Colonic mucosa (tissue), 4 donors: ENCODE data around the gene ZNF185. TPM values are rescaled to one million over a fixed set of nuclear protein-coding genes. Genes with fewer than 3 reads are reported as not detected.

Experiments used
- DNase-seq: peaks from one replicate; pipeline ENCODE4 v3.0.0-alpha.2; 2020
- H3K27ac ChIP-seq: fragments of 200-600 bp; one replicate; pipeline ENCODE4 v1.8.0; 2021
- H3K27me3 ChIP-seq: fragments of 200-600 bp; one replicate; pipeline ENCODE4 v1.8.0; 2021
- H3K36me3 ChIP-seq: fragments of 200-600 bp; one replicate; pipeline ENCODE4 v1.8.0; 2021
- H3K4me1 ChIP-seq: fragments of 200-600 bp; one replicate; pipeline ENCODE4 v1.8.0; 2021; ENCODE audit warnings: mild to moderate bottlenecking
- H3K4me3 ChIP-seq: fragments of 200-600 bp; one replicate; pipeline ENCODE4 v1.8.0; 2021
- H3K9ac ChIP-seq, 2 donors: one replicate each; pipeline ENCODE4 v1.7.0; 2013; ENCODE audit warnings: control low read depth in 2 of 2, low read depth in 2 of 2, low read length in 2 of 2
- H3K9me3 ChIP-seq: fragments of 200-600 bp; one replicate; pipeline ENCODE4 v1.8.0; 2021
- intact Hi-C: fragments of 100-400 bp; cut with DNase I; formaldehyde crosslinking; loops from one replicate; pipeline ENCODE4 v1.14.1; 2022
- total RNA-seq, 2 donors: library from RNA; stranded (reverse); fragmentation: NEBNext Ultra II Directional in 1 of 2; extraction: Animal tissue kit (Norgen Biotek cat#: 25700) in 1 of 2; gene quantifications; one replicate each; pipeline ENCODE4 v1.2.1, GENCODE V29; 2021
- TF ChIP-seq, protein P1 (sequence below): fragments of 200-600 bp; IDR thresholded peaks from one replicate; pipeline ENCODE4 v1.8.0; 2022; ENCODE audit warnings: antibody characterized with exemption, mild to moderate bottlenecking
- donor health status: healthy.
- donor health status: DM: no; HTN: no; CAD: no.
- donor health status: DM: no; HTN: no; CAD: no.

Gene ZNF185
- total RNA-seq, 2 donors from 2014 or later = 3.6 to 4.5 TPM

DNA sequence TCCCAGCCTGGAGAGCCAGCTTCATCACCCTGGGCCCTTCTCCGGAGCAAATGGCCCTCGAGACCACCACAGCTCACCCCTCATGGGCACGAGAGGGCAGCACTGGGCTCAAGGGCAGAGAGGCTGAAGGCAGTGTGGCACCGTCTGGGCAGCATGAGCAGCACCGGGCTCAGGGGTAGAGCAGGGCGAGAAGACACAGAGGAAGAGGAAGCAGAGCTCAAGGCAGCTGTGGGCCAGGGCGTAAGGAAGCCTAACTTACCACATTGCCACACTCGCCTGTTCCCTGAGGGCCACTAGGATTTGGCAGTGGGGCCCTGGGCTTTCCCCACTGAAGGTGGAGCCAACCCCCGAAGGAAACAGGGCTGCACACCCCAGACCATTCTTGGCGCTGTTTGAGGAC lies 15.5 kb downstream of the ZNF185 start:
- intact Hi-C loops = no loop called here

DNA sequence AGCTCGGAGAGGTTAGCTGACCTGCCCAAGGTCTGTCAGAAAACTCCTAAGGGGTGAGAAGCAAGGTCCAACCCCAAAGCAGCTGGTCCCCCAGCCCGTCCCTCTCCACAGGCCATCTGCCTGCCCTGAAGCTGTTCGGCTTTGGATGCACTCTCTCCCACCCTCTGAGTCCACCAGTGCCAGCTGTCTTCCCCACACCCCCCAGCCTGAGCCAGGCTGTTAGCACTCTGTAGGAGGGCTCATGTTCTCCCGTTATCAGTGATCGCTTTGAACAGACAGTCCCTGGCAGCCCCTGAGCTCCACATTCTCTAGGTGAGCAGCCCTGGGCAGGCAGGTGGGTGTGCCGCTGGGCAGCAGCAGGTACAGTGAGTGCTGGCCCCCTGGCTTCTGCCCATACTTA lies 16.0 kb downstream of the ZNF185 start:
- intact Hi-C loops = no loop called here
- DNase-seq = no peak
- Histone ChIP-seq H3K9me3 (no peaks in the 10 kb centered on the region), H3K27ac (no peak overlapping the region), H3K4me3 (no peak overlapping the region), H3K27me3 (no peaks in the 10 kb centered on the region), H3K36me3 (no peaks in the 10 kb centered on the region), H3K4me1 (no peaks in the 10 kb centered on the region), H3K9ac (no peak overlapping the region)
- TF ChIP-seq, protein P1, sequence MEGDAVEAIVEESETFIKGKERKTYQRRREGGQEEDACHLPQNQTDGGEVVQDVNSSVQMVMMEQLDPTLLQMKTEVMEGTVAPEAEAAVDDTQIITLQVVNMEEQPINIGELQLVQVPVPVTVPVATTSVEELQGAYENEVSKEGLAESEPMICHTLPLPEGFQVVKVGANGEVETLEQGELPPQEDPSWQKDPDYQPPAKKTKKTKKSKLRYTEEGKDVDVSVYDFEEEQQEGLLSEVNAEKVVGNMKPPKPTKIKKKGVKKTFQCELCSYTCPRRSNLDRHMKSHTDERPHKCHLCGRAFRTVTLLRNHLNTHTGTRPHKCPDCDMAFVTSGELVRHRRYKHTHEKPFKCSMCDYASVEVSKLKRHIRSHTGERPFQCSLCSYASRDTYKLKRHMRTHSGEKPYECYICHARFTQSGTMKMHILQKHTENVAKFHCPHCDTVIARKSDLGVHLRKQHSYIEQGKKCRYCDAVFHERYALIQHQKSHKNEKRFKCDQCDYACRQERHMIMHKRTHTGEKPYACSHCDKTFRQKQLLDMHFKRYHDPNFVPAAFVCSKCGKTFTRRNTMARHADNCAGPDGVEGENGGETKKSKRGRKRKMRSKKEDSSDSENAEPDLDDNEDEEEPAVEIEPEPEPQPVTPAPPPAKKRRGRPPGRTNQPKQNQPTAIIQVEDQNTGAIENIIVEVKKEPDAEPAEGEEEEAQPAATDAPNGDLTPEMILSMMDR = no peak

More for the DNA sequence above, 15.5 kb downstream of the ZNF185 start:
- Histone ChIP-seq H3K27ac (no peak overlapping the region), H3K27me3 (no peaks in the 10 kb centered on the region), H3K9me3 (no peaks in the 10 kb centered on the region), H3K4me1 (no peaks in the 10 kb centered on the region), H3K4me3 (no peak overlapping the region), H3K36me3 (no peaks in the 10 kb centered on the region), H3K9ac (no peak overlapping the region)
- no peak for DNase-seq
- TF ChIP-seq, protein P1 = no peak

DNA sequence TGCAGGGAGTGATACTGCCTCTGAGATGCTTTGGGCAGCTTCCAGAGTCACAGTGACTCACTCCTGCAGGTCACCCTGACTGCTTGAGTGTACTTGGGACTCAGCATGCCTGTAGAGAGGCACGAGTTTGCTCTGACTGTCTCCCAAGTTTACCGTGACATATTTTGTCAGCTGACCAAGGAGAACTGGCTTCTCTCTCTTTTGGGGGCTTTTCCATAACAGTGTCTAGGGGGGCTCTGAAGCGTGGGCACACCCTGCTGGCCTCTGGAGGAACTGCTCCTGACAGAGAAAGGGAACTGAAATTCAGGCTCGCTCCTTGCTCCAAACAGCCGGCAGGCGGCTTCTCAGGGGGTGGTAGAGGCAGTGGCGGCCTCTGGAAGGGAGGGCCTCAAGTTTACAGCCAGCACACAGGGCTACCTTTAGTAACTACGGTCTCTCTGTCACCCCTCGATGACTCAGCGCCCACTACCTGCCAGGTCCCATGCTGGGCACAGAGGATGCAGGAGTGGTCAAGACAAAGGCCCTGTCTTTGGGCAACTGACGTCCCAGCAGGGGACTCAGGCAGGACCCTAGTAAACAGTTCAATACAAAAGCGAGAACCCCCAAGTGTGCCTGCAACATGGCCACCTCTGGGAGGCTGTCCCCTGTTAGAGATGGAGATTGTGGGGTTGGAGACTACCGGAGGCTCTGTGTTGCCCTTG lies 17.8 kb downstream of the ZNF185 start:
- H3K27ac ChIP-seq = no peak overlapping the region
- TF ChIP-seq, protein P1 = peak; percentile 40
- no peak overlapping the region for H3K4me3 ChIP-seq
- intact Hi-C loops = loop anchor here (5.0 kb wide), 1 partner anchor 48 kb away; no protein-coding TSS in a partner anchor
- no peak for DNase-seq
- H3K9me3 ChIP-seq = no peaks in the 10 kb centered on the region
- no peaks in the 10 kb centered on the region for H3K27me3 ChIP-seq
- no peaks in the 10 kb centered on the region for H3K36me3 ChIP-seq
- no peak overlapping the region for H3K9ac ChIP-seq
- no peaks in the 10 kb centered on the region for H3K4me1 ChIP-seq

DNA sequence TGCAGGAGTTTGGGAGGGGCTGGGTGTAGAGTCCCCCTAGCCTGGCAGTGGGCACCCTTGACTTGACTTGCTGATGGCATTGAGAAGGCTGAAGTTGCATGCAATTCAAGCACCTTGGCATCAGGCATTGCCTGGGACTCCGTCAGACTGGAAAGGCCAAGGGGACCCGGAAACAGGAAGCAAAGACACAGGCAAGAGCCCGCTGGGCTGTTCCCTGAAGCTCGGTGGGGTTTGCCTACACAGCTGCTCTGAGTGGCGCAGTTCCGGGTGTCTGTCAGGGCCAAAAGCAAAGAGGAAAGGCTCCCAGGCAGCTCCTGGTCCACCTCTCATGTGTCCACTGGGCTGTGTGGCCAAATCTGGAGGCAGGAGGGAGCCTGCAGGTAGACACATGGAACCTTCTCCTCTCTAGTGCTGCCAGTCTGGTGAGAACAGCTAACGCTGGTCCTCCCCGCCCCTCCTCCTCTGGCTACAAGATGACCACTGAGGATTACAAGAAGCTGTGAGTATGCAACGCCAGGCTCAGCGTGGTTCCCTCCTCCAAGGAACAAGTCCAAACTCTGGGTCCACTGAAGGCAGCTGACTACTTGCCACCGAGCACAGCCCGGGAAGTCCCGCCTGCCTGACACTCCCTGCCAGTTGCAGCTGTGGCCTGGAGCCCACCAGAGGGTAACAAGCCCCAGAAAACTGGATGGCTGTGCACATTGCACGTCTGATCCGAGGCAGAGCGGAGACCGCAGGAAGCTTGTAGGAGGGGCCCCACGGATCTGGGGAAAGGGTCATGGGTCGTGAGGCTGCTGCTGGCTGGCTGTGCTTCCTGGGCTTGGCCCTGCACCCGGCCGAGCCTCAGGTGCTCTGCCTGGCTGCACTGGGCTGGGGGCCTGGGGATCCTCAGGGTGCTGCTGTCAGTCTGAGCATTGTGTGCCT lies 20.1 kb downstream of the ZNF185 start:
- DNase-seq = no peak
- Histone ChIP-seq H3K36me3 (no peaks in the 10 kb centered on the region), H3K27me3 (no peaks in the 10 kb centered on the region), H3K4me3 (no peak overlapping the region), H3K4me1 (no peaks in the 10 kb centered on the region), H3K9ac (no peak overlapping the region), H3K27ac (no peak overlapping the region), H3K9me3 (no peaks in the 10 kb centered on the region)
- intact Hi-C loops = loop anchor here (5.0 kb wide), 1 partner anchor 51 kb away; no protein-coding TSS in a partner anchor
- TF ChIP-seq, protein P1 = no peak

DNA sequence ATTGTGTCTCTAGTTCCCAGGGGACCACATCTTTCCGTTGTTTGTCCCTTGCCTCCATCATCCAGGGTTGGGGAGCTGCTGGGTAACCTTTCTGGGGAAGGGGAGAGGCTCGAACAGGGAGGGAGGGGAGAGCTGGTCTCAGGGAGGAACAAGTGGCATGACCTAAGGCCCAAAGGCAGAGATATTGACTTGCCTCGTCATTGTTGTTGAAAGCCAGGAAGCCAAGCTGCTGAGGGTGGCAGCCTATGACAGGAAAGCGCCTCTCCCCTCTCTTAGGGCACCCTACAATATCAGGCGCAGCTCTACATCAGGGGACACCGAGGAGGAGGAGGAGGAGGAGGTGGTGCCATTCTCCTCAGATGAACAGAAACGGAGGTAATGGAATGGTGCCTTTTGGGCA lies 20.8 kb downstream of the ZNF185 start:
- TF ChIP-seq, protein P1 = no peak
- H3K27me3 ChIP-seq = no peaks in the 10 kb centered on the region

More for the DNA sequence above, 20.8 kb downstream of the ZNF185 start:
- Histone ChIP-seq H3K9ac (no peak overlapping the region), H3K4me3 (no peak overlapping the region), H3K27ac (no peak overlapping the region), H3K9me3 (no peaks in the 10 kb centered on the region), H3K36me3 (no peaks in the 10 kb centered on the region), H3K4me1 (no peaks in the 10 kb centered on the region)
- intact Hi-C loops = loop anchor here (5.0 kb wide), 1 partner anchor 51 kb away; no protein-coding TSS in a partner anchor
- DNase-seq = no peak
